GM19351 (cell line): ENCODE measurements around the gene PLEKHG5.
"Not testable (repeated sequence)": the region's sequence is repeated elsewhere in the genome, so short reads cannot be mapped to it uniquely, and the experiment has no call there.

Source experiments
- ATAC-seq: cut with Tn5 transposase; IDR thresholded peaks from one replicate; pipeline ENCODE4 v1.9.1; 2021; ENCODE audit warnings: mild to moderate bottlenecking, moderate library complexity; ENCODE audit not compliant: unreplicated experiment

The PLEKHG5 gene

DNA sequence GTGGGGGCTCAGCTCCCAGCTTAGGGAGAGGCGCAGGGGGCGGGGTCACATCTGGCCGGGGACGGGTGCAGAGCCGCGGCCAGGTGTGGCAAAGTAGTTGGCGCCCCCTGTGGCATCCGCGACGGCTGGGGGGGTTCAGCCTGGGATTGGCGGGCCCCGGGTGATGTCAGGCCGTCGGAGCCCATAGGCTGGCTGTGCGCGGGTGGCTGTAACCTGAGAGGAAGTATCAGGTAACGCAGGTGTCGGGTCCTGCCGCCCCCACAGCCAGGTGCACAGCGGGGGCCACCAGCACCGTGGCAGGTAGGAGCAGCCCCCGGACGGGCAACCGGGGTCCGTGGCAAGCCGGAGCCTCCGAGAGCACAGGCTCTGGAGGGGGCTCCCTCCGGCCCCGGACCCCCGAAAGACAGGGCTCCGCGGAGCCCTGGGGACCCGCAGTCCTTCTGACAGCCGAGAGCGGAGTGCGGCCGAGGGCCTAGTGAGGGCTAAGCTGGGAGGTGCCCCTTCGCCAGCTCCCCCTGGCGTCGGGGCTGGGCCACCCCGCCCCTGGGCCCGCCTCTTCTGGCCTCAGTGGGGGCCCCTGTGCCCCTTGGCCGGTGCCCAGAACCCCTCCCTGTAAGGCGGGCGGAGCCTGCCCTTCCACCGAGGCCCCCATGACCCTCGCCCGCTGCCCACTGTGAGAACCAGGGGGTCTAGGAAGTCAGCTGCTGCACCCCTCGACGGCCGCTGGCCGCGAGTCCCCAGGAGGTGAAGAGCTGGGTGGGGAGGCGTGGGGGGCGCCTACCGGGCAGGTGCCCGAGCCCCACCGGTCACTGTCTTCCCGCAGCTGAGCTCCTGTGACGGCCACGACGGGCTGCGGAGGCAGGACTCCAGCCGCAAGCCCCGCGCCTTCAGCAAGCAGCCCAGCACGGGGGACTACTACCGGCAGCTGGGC is 43.4 kb downstream of the PLEKHG5 start:
- ATAC-seq, result no peak

DNA sequence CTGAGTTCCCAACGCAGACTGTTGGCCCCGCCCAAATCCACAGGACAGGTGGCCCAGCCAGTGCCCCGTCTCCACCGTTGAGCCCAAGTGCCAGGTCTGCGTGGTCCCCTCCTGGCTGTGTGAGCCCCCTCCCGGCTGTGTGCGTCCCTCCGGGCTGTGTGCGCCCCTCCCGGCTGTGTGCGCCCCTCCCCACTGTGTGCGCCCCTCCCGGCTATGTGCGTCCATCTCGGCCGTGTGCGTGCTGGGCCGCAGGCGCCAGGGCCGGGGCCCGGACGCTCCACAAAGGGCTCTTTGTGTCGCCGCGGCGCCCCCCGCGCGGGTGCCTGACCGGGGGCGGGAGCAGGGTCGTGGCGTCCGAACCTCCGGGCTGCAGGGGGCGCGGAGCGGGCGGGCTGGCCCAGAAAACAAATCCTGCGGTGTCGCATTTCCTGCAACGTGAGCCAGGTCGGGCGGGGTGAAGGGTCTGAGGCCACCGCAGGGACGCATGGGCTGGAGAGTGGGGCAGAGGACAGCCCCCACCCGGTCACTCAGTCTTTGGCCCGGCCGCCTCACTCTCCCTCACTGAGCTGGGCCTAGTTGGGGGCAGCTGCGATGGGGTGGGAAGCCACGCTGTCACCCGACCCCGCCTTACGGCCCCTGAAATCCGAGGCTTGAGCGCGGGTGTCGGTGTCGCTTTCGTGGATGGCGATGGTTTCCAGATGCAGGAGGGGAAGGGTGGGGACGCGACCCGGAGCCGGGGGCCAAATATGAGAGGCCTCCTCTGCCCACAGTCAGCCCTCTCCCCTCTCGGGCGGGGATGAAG is 44.2 kb downstream of the PLEKHG5 start:
- ATAC-seq, result no peak

DNA sequence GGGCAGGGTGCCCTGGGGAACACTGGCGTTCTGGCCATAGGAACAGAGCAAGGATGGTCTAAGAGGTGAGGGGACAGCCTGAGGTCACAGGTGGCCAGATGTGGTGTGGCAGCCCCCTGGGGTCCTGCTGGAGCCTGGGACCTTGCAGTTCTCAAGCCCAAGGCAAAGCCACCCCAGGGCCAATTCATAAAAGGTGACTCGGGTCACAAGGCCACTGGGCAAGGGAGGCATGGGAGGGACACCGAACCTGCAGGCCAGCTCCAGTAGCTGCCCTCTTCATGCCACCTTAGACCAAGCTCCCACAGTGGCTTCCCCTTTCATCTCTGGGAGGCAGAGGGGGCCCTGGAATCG is 44.8 kb downstream of the PLEKHG5 start:
- ATAC-seq, result no peak

DNA sequence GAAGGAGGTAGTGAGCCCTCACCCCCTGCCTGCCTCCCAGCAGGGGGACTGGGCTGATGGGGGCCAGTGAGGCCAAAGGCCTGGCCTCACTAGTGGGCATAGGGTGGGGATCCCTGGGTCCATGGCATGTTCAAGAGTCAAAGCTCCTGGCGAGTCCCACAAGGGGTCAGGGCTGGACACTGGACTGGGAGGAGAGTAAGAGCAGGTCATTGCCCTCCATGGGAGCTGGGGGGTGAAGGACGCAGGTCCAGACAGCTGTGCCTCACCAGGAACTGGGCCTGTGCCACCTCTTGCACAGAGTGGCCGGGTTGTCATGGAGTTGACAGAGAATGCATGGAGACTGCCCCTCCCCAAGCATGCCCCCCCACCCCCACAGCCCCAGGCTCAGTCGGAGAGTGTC is 45.5 kb downstream of the PLEKHG5 start:
- ATAC-seq, result not testable (repeated sequence)

DNA sequence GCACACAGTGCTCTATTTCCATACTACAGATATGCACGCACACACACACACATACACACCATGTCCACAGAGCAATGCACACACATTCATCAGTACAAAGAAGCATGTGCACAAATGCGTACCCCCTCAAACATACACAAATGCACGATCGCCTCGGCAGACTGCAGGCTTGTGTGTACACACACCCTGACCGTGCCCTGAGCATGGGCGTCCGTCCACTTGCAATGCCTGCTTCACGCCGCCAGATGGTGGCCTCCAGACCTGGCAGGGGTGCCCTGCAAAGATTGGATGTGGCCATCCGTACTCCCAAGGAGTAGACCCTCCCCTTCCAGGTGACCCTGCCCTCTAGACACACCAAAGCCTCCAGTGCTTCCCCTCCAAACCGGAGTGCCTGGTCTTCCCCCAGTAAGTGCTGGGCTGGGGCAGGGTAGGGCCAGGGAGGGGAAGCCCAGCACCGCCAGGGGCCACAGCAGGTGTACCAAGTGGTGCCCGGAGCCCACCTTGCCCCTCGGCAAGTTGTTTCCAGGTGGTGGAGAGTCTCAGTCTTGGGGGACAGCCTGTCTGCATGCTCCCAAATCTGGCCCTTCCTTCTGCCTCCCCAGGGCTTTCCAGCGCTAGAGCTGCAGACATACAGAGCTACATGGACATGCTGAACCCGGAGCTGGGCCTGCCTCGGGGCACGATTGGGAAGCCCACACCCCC is 46.3 kb downstream of the PLEKHG5 start:
- ATAC-seq, result no peak

DNA sequence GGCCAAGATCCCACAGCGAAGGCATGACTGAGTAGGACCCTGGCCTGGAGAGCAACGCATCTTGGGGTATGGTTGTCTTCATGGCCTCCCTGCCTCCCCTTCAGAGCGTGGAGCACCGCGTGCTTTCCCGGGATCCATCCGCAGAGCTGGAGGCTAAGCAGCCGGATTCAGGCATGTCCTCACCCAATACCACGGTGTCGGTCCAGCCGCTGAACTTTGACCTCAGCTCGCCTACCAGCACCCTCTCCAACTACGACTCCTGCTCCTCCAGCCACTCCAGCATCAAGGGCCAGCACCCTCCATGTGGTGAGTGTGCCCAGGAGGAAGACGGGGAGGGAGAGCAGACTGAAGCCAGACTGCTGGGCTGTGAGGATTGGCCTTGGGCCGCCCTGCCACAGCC is 47.1 kb downstream of the PLEKHG5 start:
- no peak for ATAC-seq

DNA sequence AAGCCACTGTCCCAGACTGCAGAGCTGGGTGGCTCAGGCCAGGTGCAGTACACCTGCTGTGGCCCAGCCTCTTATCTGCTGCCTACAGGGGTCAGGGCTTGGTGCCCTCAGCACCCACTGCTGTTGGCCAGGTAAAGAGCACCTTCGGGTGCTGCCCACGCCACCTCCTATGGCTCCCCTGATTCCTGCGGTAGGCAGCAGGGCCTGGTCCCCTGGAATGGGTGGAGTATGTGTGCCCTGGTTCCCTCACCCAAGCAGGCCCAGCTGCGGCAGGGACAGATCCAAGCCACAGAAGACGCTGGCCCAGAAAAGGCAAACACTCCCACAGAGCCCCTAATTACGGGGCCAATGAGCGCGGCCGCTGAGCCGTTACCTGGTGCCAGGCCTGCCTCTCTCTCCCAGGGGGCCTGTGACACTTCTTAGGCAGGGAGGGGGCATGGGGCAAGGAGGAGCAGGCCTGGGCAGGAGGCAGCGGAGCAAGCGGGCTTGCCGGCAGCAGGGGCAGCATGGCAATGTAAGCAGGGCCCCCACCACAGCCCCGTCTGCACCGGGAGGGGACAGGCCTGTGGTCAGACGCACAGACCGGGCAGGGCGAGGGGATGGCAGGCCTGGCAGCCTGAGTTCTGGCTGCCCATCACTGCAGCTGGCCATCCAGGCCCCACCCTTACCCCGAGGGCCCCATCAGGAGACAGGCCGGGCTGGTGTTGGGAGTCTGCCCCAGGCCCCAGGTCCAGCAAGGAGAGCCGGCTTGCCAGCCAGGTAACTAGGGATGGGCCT is 47.9 kb downstream of the PLEKHG5 start:
- no peak for ATAC-seq

DNA sequence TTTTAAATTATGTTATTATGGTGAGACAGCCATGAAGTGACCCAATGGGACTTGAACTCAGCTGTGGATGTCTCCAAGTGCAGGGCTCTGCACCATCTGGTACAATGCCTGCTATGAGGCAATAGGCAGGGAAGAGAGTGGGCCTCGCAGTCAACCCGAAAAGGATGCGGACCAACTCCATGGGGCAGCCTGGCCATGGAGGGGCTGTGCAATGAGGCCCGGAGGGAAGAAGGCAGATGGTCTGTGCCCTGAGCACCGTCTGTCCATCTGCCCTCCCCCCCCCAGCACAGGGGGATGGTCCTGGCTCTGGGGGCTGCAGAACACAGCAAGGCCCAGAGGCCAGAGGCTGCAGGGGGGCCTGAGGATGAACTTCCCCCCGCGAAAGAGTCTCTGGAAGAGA is 49.9 kb downstream of the PLEKHG5 start:
- no peak for ATAC-seq

DNA sequence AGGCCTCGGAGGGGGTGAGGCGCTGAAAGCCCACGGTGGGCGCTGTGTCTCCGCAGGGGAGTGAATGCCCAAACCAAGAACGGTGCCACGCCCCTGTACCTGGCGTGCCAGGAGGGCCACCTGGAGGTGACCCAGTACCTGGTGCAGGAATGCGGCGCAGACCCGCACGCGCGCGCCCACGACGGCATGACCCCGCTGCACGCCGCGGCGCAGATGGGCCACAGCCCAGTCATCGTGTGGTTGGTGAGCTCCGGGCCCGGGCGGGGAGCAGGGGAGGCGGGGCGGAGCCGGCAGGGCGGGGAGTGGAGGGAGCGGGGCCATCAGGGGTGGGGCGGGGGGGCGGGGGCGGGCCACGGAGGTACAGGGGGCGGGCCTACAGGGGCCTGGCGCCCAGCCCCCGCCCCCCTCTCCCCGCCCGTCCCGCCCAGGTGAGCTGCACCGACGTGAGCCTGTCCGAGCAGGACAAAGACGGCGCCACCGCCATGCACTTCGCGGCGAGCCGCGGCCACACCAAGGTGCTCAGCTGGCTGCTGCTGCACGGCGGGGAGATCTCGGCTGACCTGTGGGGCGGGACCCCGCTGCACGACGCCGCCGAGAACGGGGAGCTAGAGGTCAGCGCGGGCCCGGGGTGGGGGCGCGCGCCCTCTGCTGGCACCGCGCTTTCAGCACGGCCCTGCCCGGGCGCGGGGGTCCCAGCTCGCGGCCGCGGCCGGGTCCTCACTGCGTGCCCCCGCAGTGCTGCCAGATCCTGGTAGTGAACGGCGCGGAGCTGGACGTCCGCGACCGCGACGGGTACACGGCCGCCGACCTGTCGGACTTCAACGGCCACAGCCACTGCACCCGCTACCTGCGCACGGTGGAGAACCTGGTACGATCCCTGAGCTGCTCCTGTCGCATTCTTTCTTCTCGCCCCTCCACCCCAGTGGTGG is 51.0 kb downstream of the PLEKHG5 start:
- ATAC-seq, result peak; percentile 51

DNA sequence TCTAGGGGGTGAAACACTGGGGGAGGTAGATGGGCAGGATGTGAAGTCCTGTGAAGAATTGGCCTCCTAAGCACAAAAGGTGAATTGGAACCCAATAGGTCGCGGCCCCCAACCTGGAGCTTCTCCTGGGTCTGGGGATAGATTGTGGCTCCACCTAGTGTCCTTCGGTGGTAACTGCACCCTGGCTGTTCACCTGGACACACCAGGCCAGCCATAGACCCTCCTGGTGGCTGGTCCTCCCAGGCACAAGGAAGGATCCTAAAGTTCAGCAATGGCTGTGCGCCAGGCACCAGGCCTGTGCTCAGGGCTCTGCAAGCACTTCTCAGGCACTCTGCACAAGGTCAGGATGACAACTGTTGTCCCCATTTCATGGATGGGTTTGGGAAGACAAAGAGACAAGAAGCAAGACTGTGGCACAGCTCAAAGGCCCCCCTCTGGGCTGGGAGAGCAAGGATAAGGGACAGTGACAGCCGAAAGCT is 53.4 kb downstream of the PLEKHG5 start:
- peak; percentile 56 for ATAC-seq

DNA sequence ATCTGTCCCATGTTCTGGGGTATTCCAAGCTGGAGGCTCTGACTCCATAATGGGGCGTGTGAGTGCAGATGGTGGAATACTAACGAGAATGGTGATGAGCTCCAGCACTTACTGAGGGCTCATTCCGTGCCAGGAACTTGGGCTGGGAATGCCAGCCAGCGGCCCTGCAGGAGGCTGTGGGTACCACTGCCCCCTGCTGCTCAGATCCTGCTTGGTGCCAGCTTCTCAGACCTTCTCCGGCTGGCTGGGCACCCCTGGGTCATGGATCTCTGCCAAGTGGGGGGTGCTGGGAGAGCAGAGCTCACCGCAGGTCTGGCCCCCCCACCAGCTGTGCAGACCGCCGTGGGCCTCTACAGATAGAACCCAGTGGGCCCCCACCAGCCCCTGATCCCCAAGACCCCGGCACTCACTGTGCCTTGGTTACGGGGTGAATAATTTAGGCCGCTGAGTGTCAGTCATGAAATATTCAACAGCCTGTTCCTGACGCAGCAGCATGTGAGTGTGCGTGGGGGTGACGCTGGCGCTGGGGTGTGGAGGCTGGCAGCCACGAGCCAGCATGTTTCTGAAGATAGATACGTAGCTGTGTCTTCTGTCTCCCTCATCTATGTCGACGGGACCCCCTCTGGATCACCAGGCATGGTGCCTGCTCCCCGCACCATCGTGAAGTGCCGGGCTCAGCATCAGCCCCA is 54.3 kb downstream of the PLEKHG5 start:
- ATAC-seq, result not testable (repeated sequence)

DNA sequence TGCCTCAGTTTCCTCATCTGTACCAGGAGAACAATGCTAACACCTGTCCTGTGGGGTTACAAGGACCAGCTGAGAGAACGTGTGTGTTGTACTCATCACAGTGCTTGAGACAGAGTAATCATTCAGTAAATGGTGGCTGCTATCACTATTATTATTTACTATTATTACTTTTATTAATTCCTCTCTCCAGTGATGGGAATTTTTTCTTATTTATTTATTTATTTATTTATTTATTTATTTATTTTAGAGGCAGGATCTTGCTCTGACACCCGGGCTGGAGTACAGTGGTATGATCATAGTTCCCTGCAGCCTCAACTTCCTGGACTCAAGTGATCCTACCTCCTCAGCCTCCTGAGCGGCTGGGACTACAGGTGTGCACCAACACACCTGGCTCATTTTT is 55.2 kb downstream of the PLEKHG5 start:
- ATAC-seq, result not testable (repeated sequence)

DNA sequence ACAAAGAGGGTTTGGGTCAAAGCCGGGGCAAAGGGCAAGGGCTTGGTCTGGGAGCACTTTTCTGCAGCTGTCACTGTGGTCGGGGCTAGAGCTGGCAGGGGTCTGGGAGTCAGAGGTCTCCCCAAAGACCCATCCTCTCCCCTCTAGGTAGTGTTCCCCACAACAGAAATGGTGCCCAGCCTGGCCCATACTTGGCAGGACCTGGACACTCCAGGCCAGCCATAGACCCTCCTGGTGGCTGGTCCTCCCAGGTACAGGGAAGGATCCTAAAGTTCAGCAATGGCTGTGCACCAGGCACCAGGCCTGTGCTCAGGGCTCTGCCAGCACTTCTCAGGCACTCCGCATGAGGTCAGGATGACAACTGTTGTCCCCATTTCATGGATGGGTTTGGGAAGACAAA is 55.9 kb downstream of the PLEKHG5 start:
- ATAC-seq, result no peak

DNA sequence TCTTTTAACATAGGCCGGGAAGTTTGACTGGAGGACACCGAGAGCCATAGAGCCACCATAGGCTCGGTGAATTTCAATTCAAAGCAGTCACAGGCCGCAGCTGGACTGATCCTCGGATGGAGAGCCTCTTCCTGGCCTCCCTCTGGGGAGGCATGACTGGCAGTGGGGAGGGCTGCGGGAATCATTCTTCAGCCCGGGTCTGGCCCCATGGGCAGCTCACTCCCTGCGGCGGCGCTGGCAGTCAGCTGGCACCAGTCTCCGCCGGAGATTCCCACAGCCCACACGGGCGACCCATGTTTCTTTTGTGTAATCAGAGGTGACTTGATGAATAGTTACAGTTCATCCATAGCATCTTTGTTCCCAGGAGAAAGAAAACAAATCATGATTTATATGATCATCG is 56.3 kb downstream of the PLEKHG5 start:
- ATAC-seq, result no peak

DNA sequence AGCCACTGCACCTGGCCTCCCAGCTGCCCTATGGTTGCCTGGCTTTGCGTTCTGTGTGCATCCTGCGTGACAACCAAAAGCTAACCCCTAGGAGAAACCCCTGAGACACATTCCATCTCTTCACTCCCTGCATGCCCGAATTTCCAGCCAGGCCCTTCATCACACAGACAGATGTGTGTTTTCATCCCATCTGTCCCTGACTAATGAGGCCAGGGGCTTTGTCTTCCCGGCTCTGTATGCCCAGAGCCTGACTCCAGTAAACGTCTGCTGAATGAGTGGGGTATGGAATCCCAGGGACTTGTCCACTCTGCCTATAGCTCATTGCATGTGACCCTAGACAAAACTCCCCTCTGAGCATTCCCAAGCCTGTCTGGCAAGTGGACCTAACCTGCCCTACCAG is 57.3 kb downstream of the PLEKHG5 start:
- ATAC-seq, result no peak

DNA sequence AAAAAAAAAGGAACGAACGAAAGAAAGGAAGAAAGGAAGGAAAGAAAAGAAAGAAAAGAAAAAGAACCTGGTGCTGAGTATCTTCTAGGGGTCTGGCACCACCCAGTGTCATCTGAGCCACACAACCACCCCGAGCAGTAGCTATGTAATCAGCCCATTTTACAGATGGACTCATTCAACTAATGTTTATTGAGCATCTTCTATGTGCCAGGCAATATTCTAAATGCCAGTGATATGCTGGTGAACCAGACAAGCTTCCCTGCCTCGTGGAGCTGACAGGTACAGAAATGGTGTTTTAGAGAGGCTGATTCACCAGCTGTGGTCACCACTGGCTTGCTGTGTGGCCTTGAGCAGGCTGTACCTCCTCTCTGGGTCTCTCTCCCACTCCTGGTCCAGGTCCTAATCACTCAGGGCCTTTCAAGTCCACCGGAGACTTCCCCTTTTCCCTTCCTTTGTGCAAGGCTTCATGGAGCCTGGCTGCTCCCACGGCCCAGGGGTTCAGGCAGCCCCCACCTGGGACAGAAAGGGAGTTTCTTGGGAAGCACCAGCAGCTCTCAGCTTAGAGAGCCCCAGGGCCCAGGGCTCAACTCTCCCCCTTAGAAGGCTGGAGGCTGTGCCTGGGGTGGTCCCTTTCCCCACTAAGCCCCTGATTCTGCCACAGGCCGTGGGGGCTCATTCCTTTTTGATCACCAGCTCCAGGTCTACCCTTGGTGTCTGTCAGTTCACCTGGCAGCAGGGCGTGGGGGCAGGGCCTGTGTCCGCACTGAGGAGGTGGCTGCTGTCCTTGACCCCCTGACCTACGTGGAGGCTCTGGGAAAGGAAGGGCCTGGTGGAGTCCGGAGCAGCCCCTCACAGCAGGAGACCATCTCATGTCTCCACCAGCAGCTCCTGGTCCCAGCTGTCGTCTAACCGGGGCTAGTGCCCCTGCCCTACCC is 59.6 kb downstream of the PLEKHG5 start:
- not testable (repeated sequence) for ATAC-seq

DNA sequence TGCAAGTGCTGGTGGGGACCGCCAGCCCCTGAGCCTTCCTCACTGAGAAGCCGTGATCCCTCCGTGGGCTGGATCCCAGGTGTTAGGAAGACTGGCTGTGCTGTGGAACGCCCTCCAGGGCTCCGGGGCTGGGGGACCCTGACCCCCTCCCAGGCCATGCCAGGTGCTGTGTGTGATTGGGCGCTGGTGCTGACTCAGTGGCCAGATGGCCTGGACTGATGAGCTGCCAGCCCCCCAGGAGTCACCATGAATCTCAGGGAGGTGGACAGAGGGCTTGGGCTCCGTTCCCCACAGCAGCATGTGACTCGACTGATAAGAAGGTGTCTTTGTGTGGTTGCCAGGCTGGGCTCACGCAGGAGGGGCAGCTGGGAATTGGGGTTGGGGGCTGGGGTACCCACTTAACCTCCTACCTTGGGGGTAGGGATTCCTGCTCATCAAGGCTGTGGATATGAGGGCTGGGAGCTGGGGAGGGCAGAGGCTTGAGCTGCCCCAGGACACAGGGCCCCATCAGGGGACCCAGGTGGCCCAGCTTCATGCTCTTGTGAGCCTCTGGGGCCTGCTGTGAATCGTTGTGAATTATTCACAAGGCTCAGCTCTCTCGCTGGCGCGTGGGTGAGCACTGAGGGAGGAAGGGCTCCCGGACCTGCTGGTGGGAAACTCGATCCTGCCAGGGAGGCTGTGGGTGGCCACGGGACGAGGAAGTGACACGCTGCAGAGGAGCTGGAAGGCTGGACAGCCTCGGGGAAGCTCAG is 61.6 kb downstream of the PLEKHG5 start:
- ATAC-seq, result not testable (repeated sequence)
